Activated CD4-positive, alpha-beta T cell treated with anti-CD3 and anti-CD28 coated beads, Interleukin-2, amount 50 U/mL, for 16 hours (primary cell): Measurements from ENCODE around the gene PIK3C2B.

Experiments used
- DNase-seq: peaks from one replicate; pipeline ENCODE4 v3.0.0-alpha.2; 2020

PIK3C2B gene

DNA sequence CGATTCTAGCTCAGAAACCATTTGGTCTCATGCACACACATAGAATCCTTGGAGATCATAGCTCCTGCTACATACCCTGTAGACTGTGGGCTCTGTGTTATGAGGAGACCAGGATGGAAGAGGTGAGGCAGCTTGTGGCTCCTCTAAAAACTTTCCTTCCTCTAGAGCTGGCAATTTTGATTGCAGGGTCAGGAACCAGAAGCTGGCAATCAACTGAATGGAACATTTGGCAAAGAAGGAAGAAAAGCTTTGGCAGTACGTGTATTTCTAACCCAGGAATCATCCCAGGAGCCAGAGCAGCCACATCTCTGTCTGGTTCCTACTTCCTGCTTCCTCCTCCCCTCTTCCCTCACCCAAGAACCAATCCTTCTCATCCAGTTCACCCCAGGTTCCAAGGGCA lies 15.7 kb downstream of the PIK3C2B start:
- no peak for DNase-seq

GRCh38 chr1:204478172-204478899 lies 16.3 kb downstream of the PIK3C2B start:
- DNase-seq: no peak

- no peak for DNase-seq
Observed at GRCh38 chr1:204477036-204477740, 17.4 kb downstream of the PIK3C2B start.

DNA sequence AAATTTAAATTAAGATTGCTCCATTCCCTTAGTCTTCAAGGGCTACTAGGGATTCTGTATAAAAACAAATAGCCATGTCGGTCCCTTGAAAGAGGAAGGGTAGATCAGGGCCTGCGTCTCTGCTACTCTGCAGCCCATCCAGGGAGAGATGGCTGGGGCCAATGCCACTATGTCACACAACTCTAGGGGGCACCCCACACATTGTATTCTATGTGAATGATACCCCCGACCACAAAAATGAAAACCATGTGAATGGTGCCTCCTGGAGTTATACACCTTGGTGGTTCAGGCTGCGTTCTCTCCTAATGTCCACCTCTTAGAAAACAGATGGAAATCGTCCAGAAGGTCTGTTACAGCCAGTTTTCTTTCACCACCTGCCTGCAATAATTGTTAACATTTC lies 18.0 kb downstream of the PIK3C2B start:
- DNase-seq: no peak

- no peak for DNase-seq
Observed at GRCh38 chr1:204475656-204476432, 18.8 kb downstream of the PIK3C2B start.

DNA sequence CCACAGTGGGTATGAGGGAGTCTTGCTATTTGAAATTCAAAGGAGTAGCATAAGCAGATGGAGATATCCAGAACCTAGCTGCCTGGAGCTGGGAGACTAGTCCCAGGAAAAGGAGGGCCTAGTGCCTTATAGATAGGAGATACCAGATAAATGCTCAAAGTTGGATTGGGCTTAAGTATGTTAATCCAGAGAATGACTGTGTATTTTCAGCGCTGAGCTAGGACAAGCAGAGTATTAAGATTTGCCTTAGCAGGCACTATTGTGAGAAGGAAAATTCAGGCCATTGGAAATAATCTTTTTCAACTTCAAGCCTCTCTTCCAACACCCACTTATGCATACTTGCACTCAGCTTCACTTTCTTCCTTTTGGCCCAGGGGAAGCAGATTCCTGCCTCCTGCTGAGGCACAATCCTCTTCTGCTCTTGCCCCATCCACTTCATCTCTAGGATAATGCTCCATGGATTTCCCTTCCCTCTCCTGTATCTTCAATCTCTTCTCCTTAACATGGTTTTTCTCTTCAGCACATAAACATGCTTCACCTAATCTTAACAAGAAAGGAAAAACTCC lies 21.1 kb downstream of the PIK3C2B start:
- no peak for DNase-seq

- no peak for DNase-seq
Observed at GRCh38 chr1:204472660-204473059, 21.9 kb downstream of the PIK3C2B start.

GRCh38 chr1:204471687-204472086 lies 22.9 kb downstream of the PIK3C2B start:
- DNase-seq: no peak

DNA sequence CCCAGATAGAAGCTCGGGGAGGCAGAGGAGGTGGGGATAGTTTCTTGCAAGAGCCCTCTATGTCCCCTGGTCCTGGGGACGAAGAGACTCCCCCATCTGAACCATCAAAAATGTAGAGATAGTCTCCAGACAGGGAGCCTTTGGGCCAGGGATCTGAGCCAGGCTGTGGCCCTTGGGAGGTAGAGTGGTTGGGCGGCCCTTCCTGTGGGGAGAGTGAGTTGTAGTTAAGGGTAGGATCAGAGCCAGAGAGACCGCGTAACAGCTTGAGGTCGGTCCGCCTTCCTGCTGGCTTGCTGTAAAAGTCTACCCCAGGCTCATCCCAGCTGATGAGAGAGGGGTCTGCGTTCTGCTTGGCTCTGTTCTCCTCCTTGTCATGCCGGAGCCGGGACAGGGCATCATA lies 25.3 kb downstream of the PIK3C2B start:
- no peak for DNase-seq

DNA sequence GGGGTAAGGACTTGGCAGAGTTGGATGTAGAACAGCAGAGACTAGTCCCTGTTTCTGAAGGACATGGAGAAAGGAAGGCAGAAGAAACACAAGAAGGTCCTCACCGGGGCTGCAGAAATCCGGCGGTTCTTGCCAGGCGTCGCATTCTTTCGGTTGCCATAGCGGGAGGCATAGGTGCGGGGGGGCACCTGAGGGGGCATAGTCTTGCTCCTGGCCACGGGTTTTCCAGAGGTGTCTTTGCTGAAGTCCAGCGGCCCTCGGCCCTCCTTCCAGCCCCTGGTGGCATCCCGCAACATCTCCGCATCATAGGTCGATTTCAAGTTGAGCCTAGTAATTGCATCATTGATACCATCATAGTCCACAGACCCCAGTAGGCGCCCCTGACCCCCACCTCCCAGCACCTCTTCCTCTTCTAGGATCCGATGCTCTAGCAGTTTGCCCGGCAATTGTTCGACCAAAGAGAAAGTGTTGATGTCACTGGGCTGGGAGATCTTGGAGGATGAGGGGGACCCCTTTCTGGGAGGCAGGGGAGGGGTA lies 25.8 kb downstream of the PIK3C2B start:
- no peak for DNase-seq

- DNase-seq: no peak
Observed at GRCh38 chr1:204468206-204468605, 26.4 kb downstream of the PIK3C2B start.

- DNase-seq: no peak
Observed at GRCh38 chr1:204466416-204467405, 27.9 kb downstream of the PIK3C2B start.

DNA sequence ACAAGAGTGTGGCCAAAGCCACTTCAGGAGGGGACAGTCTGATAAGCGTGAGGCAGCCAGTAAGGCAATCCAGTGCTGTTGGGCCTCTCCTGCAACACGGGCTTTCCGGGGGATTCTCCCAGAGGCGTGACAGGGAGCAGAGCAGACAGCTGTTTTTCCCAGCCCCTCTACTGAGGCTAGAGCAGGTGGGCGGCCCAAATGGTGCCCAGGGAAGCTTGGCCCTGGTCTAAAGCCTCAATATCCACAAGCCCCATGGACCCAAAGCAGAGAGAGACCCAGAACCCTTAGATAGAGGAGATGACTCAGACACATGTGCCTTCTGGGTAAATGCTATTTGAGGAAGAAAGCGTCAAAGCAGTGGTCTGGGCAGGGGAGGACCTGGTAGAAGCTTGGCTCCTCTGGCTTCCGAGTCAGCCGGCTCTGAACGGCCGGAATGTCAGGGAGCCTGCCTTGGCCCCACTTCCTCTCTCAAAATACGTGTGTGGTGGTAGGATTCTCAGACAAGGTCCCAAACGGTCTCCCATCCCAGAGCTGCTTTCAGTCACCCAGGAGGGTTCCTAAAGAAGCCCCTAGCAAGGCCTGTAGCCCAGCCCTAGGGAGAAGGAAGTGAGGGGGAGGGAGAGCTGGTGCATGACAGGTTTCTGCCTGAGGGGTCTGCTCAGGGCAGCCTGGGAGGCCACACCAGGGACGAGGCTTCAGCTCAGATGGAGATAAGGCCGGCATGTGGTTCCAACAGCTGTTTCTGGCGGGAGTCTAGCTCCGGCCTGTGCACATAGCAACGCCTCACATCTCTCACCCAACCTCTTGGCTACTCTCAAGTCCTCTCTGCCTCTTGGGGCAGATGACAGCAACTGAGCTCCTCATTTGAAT lies 28.8 kb downstream of the PIK3C2B start:
- DNase-seq: no peak

DNA sequence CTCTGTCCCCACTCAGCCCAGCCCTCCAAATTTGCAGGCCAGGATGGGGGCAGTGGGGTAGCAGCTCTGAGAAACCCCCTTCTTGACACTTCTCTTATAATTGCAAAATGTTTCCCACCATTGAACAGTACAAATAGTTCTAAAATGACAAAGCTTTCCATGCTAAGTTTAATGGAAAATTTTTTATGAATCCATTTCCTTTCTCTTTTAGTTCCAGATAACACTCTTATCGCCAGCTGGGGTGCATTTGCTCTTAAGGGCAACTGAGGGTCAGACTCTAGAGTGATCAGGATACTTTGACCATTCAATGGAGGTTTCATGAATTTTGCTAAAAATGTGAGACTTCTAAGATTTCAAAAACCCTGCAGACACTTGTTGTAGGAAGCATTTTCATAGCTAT lies 29.9 kb downstream of the PIK3C2B start:
- no peak for DNase-seq

GRCh38 chr1:204464187-204464631 lies 30.4 kb downstream of the PIK3C2B start:
- DNase-seq: peak; percentile 31

DNA sequence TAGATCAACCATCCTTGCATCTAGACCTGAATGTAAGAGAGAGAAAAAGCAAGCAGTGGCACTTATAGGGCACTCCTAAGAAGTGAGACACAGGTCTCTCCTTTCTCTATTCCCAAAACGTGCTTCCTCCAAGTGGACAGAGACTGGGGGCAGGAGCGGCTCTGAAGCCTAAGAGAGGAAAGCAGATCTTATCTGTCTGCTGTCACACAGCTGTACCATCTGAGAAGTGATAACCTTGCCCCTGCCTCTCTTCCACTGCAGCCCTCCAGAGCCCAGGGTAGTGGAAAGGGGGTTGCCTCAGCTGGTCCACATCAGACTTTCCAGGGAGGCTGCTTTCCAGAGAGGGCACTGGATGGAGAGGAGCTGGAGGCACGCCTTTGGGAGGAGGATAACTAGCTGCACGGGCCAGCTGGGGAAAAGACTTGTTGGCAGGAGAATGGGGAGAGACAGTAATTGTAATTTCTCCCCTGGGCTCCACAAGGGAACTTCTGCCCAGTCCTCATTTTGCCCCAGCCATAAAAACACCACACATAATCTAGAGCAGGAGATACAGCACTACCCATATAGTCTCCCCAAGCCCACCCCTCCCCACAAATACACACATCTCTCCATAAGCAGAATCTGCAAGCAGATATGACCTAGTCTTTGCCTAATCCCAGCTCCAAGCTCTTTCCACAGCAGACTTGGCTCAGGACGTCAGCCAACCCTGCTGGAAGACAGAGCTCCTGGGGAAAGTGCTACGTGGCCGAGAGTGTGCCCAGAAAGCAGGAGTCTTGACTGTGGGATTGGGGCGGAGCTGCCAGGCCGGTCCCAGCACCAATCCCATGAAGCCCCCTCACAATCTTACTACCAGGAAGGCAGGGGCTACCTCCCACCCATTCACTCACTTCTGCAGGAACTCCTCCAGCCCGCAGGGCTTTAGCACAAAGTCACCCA lies 31.2 kb downstream of the PIK3C2B start:
- no peak for DNase-seq

DNA sequence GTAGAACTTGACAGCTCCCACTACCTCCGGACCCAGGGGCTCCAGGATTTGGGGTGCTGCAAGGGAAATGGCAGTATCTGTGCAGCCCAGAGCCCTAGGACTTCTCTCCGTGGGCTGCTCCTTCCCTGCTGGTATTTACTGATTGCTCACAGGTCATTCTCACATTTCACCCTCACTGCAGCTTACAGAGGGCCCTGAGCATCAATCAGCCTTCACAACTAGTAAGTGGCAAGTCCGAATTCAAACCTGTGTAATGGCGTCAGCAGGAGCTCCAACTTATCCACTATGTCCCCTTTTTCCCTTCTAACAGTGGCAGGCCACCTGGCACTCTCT lies 32.4 kb downstream of the PIK3C2B start:
- DNase-seq: no peak

- DNase-seq: peak; percentile 17
Observed at GRCh38 chr1:204461331-204462228, 33.0 kb downstream of the PIK3C2B start.

DNA sequence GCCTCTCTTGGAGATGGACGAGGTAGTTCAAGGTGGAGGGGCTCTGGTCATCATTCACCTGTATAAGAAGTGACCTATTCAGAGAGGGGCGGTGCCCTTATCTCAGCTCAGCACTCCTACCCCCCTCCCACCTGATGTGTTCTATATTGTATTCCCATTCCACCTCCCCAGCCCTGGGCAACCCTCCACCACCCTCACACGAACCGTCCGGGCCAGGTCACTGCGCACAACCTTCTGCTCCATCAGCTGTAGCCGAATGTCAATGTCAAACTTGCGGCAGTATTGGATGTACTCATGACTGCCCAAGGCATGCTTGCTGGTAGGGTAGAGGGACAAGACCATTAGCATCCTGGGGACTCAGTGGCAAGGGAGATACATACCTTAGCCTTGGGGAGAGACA lies 34.3 kb downstream of the PIK3C2B start:
- DNase-seq: no peak
